ENCODE results near the gene HPCAL1.

HPCAL1 gene

DNA sequence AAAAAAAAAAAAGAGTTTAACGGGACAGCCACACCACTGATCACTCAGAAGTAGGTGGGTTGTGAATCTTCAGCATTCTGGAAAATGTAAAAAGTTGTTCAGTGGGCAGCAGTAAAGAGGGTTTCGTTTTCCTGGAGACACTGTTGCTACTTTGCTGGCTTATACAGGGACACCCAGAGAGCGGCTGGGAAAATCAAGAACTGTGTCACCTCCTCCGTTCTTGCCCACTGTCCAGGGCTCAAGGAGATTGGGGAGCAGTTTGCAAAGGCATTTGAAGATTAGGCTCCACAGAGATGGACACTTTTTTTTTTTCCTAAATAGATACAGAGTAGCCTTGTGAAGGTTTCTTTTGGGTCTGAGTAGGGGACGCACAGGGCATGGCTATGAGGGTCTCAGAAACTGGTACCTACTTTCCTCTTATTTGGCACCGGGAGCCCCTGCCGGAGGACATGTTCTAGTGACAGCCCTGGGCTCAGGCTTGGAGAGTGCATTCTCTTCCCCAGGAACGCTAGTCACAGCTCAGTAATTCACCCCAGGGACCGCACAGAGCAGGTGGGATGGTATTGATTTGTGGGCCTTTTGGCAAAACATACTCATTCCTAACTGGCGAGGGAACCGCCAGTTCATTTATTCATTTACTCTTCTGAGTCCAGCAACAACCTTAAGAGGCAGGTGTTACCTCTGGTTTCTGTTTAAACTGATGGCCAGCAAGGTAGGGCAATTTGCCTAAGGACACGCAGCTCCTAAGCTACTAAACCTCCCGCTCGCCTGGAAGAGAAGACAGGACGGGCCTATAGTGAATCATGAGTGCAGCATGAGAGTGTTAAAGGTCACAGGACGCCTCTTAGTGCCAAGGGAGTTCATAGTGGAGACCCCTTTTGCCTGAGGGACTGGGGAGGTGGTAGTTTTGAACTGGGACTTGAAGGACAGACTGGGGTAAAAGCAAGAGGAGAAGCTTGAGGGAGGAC, 53.1 kb downstream of the HPCAL1 start:
- no peak for TF ChIP-seq ZFX (IDR thresholded peaks at IDR 0.05; ENCODE audit: borderline replicate concordance)
- TF ChIP-seq, protein P1, sequence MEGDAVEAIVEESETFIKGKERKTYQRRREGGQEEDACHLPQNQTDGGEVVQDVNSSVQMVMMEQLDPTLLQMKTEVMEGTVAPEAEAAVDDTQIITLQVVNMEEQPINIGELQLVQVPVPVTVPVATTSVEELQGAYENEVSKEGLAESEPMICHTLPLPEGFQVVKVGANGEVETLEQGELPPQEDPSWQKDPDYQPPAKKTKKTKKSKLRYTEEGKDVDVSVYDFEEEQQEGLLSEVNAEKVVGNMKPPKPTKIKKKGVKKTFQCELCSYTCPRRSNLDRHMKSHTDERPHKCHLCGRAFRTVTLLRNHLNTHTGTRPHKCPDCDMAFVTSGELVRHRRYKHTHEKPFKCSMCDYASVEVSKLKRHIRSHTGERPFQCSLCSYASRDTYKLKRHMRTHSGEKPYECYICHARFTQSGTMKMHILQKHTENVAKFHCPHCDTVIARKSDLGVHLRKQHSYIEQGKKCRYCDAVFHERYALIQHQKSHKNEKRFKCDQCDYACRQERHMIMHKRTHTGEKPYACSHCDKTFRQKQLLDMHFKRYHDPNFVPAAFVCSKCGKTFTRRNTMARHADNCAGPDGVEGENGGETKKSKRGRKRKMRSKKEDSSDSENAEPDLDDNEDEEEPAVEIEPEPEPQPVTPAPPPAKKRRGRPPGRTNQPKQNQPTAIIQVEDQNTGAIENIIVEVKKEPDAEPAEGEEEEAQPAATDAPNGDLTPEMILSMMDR (IDR thresholded peaks at IDR 0.05) = no peak

DNA sequence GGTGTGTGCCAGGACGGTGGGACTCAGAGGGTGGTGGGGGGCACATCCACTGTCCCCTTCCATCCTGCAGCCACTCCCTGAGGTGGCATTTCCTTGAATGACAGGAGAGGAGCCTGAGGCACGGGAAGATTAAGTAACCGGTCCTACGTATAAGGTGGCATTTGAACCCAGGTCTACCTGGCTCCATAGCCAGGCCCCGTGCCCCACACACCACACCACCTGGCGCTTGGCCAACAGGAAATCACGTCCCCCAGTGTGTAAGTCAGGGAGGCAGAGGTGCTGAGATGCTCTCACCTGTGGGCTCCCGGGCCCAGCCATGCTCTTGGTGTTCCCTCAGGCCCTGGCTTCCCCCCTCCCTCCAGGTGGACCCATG, 53.7 kb downstream of the HPCAL1 start:
- H3K27ac ChIP-seq = no peak overlapping the region
- TF ChIP-seq, protein P1 (IDR thresholded peaks at IDR 0.05) = no peak
- TF ChIP-seq ZFX (IDR thresholded peaks at IDR 0.05; ENCODE audit: borderline replicate concordance) = no peak

More for the DNA sequence above, 53.1 kb downstream of the HPCAL1 start:
- H3K27ac ChIP-seq = no peak overlapping the region

DNA sequence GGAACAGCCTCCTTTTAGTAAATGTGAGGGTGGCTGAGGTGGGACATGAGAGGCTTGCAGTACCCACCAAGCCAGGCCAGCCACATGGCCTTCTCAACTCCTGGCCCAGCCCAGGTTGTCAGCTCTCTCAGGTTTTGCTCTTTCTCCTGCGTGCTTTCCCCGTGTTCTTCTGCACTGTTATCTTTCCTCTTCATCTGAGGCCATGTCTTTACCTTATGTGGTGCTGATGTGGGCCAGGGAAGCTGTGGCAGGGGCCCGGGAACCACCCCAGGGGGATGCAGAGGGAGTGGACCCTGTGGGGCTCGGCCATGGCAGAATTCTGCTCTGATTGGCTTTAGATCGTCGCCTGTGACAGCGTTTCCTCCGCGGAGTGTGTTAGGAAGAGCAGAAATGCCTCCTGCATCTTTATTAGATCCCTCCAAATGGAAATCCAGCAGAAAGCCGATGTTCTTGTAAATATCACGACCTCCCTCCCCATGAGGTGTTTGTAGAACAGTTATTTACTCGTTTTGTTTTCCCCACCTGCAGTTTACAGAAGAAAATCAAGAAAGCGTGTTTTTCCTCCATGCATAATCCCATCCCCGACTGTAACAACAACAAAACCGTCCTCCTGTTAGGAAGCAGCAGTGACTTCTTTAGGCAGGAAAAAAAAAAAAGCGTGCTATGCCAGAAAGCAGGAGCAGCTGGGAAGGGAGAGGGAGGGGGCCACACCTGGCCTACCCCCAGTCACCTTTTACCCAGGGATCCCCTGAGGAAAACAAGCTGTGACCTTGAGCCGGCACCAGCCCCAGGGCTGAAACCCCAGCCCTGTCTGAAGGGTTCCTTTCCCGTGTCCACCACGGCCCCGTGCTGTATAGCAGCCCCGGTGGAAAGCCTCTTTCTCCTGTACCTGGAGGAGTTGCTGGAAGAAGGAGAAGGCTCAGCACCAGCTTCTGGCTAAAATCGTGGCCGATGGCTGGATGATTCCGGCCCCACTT, 54.8 kb downstream of the HPCAL1 start:
- H3K27ac ChIP-seq = no peak overlapping the region
- TF ChIP-seq, protein P1 (IDR thresholded peaks at IDR 0.05) = no peak
- TF ChIP-seq ZFX (IDR thresholded peaks at IDR 0.05; ENCODE audit: borderline replicate concordance) = no peak

DNA sequence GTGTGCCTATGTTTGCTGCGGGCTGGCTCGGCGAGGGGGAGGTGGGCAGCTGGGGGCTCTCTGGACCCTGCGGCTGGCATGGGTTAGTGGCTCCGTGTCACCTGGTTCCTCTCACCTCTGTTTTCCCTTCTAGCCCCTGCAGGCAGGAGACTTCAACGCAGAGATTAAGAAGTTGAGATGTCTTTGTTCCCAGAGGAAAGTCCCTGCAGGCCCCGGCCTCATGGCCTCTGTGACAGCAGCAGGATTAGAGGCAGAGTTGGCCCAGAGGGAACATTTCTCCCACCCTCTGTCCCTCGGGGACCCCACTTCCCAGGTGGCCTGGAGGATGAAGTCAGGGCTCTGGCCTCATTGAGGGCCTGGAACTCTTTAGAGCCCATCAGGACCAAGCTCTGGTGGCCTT, 56.5 kb downstream of the HPCAL1 start:
- no peak overlapping the region for H3K27ac ChIP-seq
- TF ChIP-seq, protein P1 (IDR thresholded peaks at IDR 0.05) = no peak
- TF ChIP-seq ZFX (IDR thresholded peaks at IDR 0.05; ENCODE audit: borderline replicate concordance) = no peak

DNA sequence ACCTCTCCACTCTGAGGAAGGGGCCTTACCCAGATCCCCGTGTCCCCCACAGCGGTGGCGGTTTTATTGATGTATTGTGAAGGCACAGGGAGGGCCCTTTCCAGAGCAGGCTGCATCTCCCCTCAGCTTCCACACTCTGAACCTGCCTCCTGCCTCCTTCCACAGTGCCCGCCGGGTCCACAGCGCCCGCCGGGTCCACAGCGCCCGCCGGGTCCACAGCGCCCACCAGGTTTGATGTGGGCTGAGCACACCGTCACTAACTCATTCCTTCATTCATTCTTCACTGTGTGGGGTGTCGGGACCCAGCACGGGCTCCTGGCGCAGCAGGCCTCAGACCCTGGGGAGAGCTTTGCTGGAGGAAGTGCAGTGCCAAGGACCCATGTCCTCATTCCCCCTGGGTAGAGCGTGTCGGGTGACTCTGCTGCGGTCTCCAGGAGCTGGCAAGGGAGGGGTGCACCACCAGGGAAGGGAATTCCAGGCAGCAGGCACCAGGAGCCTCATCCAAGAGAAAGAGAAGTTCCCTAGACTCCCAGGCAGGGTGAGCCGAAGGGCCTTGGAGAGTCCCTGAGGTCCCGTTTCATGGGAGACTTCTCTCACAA, 57.1 kb downstream of the HPCAL1 start:
- H3K27ac ChIP-seq = no peak overlapping the region
- TF ChIP-seq, protein P1 (IDR thresholded peaks at IDR 0.05) = no peak
- TF ChIP-seq ZFX (IDR thresholded peaks at IDR 0.05; ENCODE audit: borderline replicate concordance) = no peak

DNA sequence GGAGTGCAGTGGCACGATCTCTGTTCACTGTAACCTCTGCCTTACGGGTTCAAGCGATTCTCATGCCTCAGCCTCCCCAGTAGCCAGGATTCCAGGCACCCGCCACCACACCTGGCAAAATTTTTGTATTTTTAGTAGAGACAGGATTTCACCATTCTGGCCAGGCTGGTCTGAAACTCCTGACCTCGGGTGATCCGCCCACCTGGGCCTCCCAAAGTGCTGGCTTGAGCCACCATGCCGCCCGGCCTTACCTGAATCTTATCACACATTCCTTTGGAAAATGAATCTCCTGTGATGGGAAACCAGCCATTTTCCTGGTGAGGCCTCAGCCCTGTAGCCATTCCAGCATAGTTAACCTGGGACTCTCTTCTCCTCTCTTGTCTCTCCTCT, 57.8 kb downstream of the HPCAL1 start:
- H3K27ac ChIP-seq = no peak overlapping the region
- TF ChIP-seq, protein P1 (IDR thresholded peaks at IDR 0.05) = no peak
- no peak for TF ChIP-seq ZFX (IDR thresholded peaks at IDR 0.05; ENCODE audit: borderline replicate concordance)

Measured in 22Rv1 (cell line).